Transverse colon (tissue), 4 donors: ENCODE measurements around the gene CYP8B1.

ENCODE experiments used
- EP300 ChIP-seq: sonication (generic); formaldehyde crosslinking; IDR thresholded peaks from one replicate; pipeline ENCODE4 v1.6.1; 2017; ENCODE audit warnings: antibody characterized with exemption, low read depth
- POLR2A ChIP-seq: fragments of 450-650 bp; IDR thresholded peaks from one replicate; pipeline ENCODE4 v1.6.1; 2016; ENCODE audit warnings: antibody characterized with exemption, mild to moderate bottlenecking, moderate library complexity
- POLR2AphosphoS5 ChIP-seq, 3 donors: sonication (generic); formaldehyde crosslinking; IDR thresholded peaks; one replicate each; pipeline ENCODE4 v1.6.1; 2016; ENCODE audit warnings: antibody characterized with exemption in 3 of 3
- TF ChIP-seq, protein P1 (sequence below), 5 experiments: fragments of 200-600 bp in 3 of 5; fragments of 450-650 bp in 2 of 5; sonication (generic) in 3 of 5; IDR thresholded peaks; 1 replicate in 2 of 5; 2 replicates in 3 of 5; pipeline ENCODE4 v1.5.1; 2016 to 2017; ENCODE audit warnings: antibody characterized with exemption in 5 of 5, inconsistent platforms in 3 of 5, mild to moderate bottlenecking in 2 of 5, moderate library complexity in 1 of 5

DNA sequence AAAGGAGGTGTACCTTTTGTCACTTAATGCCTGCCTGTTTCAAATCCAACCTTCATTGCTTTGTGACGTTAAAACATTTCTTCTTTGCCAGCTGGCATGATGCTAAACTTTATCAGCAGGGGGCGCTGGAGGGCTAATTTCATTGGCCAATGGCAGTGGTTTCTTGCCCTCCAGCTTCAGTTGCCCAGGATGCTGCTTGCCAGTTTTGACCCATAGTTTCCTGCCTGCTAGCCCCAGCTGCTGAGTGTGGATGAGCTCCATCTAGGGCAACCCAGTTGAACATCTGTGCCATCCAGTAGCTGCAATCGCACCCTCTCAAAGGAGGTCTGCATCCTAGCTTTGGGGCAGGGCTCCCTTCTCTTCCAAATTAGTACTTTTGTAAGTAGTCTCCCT, 44.4 kb downstream of the CYP8B1 start:
- TF ChIP-seq POLR2AphosphoS5 (IDR thresholded peaks at IDR 0.05) (no peak), POLR2A (no peak), EP300 (no peak)
- TF ChIP-seq, protein P1, sequence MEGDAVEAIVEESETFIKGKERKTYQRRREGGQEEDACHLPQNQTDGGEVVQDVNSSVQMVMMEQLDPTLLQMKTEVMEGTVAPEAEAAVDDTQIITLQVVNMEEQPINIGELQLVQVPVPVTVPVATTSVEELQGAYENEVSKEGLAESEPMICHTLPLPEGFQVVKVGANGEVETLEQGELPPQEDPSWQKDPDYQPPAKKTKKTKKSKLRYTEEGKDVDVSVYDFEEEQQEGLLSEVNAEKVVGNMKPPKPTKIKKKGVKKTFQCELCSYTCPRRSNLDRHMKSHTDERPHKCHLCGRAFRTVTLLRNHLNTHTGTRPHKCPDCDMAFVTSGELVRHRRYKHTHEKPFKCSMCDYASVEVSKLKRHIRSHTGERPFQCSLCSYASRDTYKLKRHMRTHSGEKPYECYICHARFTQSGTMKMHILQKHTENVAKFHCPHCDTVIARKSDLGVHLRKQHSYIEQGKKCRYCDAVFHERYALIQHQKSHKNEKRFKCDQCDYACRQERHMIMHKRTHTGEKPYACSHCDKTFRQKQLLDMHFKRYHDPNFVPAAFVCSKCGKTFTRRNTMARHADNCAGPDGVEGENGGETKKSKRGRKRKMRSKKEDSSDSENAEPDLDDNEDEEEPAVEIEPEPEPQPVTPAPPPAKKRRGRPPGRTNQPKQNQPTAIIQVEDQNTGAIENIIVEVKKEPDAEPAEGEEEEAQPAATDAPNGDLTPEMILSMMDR (IDR thresholded peaks at IDR 0.05): peak; percentile 75 to 80 (median 78)
